Neuronal stem cell (in vitro differentiated cells): ENCODE measurements around the gene TNIP3.

Experiments used
- DNase-seq: peaks from one replicate; pipeline ENCODE4 v3.0.0-alpha.2; 2013; ENCODE audit warnings: low spot score
- H2AFZ ChIP-seq: one replicate; pipeline ENCODE4 v1.6.1; 2013; ENCODE audit warnings: mild to moderate bottlenecking, low read length, inconsistent platforms
- H2AK5ac ChIP-seq: 2 replicates; pipeline ENCODE4 v1.6.1; 2013; ENCODE audit warnings: low read depth, mild to moderate bottlenecking, inconsistent platforms, low read length, moderate library complexity, mixed read lengths
- H2BK120ac ChIP-seq: 2 replicates; pipeline ENCODE4 v1.6.1; 2013; ENCODE audit warnings: low read depth, mild to moderate bottlenecking, inconsistent platforms, low read length, moderate library complexity, mixed read lengths
- H2BK12ac ChIP-seq: one replicate; pipeline ENCODE4 v1.6.1; 2013; ENCODE audit warnings: low read length, inconsistent platforms
- H2BK15ac ChIP-seq: 2 replicates; pipeline ENCODE4 v1.6.1; 2013; ENCODE audit warnings: mild to moderate bottlenecking, low read length, inconsistent platforms, mixed read lengths
- H2BK5ac ChIP-seq: one replicate; pipeline ENCODE4 v1.6.1; 2013; ENCODE audit warnings: inconsistent platforms, mild to moderate bottlenecking, low read length, moderate library complexity
- H3K14ac ChIP-seq: one replicate; pipeline ENCODE4 v1.6.1; 2013; ENCODE audit warnings: low read length, inconsistent platforms
- H3K18ac ChIP-seq: 2 replicates; pipeline ENCODE4 v1.6.1; 2013; ENCODE audit warnings: low read length, inconsistent platforms
- H3K23ac ChIP-seq: 2 replicates; pipeline ENCODE4 v1.6.1; 2013; ENCODE audit warnings: low read depth, mild to moderate bottlenecking, mixed read lengths, low read length, inconsistent platforms; ENCODE audit not compliant: poor library complexity
- H3K27ac ChIP-seq: replicated peaks from 3 replicates; pipeline ENCODE4 v1.5.1; 2013; ENCODE audit warnings: low read length, inconsistent platforms
- H3K27me3 ChIP-seq, 3 experiments: 2 replicates each; pipeline ENCODE4 v1.6.1; 2013; ENCODE audit warnings: low read length in 3 of 3, mild to moderate bottlenecking in 2 of 3, inconsistent platforms in 1 of 3, low read depth in 1 of 3, mixed read lengths in 1 of 3, moderate library complexity in 1 of 3; ENCODE audit not compliant: control insufficient read depth in 3 of 3, insufficient read depth in 3 of 3
- H3K36me3 ChIP-seq, 2 donors: replicated peaks in 1 of 2; 2 replicates each; pipeline ENCODE4 v1.6.1; 2013; ENCODE audit warnings: low read length in 2 of 2; ENCODE audit not compliant: control insufficient read depth in 2 of 2, insufficient read depth in 2 of 2
- H3K4ac ChIP-seq: 2 replicates; pipeline ENCODE4 v1.6.1; 2013; ENCODE audit warnings: inconsistent platforms, mild to moderate bottlenecking, low read length, moderate library complexity
- H3K4me1 ChIP-seq, 2 donors: 1 replicate in 1 of 2; 2 replicates in 1 of 2; pipeline ENCODE4 v1.6.1; 2013; ENCODE audit warnings: low read length in 2 of 2, low read depth in 1 of 2; ENCODE audit not compliant: control insufficient read depth in 2 of 2, insufficient read depth in 1 of 2
- H3K4me2 ChIP-seq: one replicate; pipeline ENCODE4 v1.6.1; 2013; ENCODE audit warnings: mild to moderate bottlenecking, low read length, inconsistent platforms; ENCODE audit not compliant: insufficient read depth, poor library complexity, severe bottlenecking
- H3K4me3 ChIP-seq, 2 donors: 2 replicates each; pipeline ENCODE4 v1.5.1; 2013; ENCODE audit warnings: low read length in 2 of 2, mild to moderate bottlenecking in 2 of 2, inconsistent platforms in 1 of 2, moderate library complexity in 1 of 2
- H3K79me1 ChIP-seq: one replicate; pipeline ENCODE4 v1.6.1; 2013; ENCODE audit warnings: low read depth, mild to moderate bottlenecking, inconsistent platforms, low read length, moderate library complexity
- H3K9ac ChIP-seq: one replicate; pipeline ENCODE4 v1.6.1; 2013; ENCODE audit warnings: mild to moderate bottlenecking, low read depth, low read length, inconsistent platforms; ENCODE audit not compliant: poor library complexity
- H3K9me3 ChIP-seq, 2 donors: replicated peaks in 1 of 2; 2 replicates each; pipeline versions ENCODE3 to v1.6.1; 2013; ENCODE audit warnings: low read length in 2 of 2, mild to moderate bottlenecking in 2 of 2, inconsistent platforms in 1 of 2, low read depth in 1 of 2, mixed read lengths in 1 of 2, moderate library complexity in 1 of 2; ENCODE audit not compliant: control insufficient read depth in 2 of 2, insufficient read depth in 1 of 2
- H4K8ac ChIP-seq: one replicate; pipeline ENCODE4 v1.6.1; 2013; ENCODE audit warnings: low read depth, mild to moderate bottlenecking, inconsistent platforms, low read length, moderate library complexity
- H4K91ac ChIP-seq: one replicate; pipeline ENCODE4 v1.6.1; 2013; ENCODE audit warnings: low read length, low read depth, mild to moderate bottlenecking, inconsistent platforms; ENCODE audit not compliant: poor library complexity
- WGBS, 2 donors: extraction: QIAGEN DNeasy Blood & Tissue Kit; methylation state at CpG; one replicate each; pipeline ENCODE4 v1.1.7; 2013; ENCODE audit warnings: missing lambda C conversion rate in 2 of 2, mixed read lengths in 1 of 2; ENCODE audit not compliant: insufficient read length in 2 of 2, insufficient replicate concordance in 1 of 2; ENCODE audit errors: extremely low coverage in 2 of 2; 5-methylcytosine and 5-hydroxymethylcytosine counted together

TNIP3 gene

DNA sequence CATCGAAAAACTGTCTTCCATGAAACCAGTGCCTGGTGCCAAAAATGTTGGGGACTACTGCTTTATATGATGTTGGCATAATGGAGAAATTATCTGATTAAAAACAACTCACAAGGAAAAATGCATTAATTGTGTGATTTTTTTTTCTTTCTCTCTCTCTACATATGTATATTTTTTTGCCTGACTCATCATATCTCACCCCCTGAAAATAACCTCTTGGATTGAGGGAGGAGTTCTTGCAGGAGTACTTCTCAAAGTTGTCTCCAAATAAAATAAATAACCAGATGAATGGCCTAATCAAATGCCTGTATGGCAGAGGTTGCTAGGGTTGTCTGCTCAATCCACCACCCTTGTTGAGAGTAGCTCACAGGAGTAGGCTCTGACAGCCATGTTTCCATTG is 19.9 kb upstream of the TNIP3 start:
- Histone ChIP-seq H3K18ac (no peak overlapping the region), H3K14ac (no peak overlapping the region), H4K91ac (no peak overlapping the region), H3K4me3 (no peak overlapping the region), H3K27ac (no peak overlapping the region), H2AK5ac (no peak overlapping the region), H3K9me3 (no peaks in the 10 kb centered on the region), H2BK12ac (no peak overlapping the region), H3K27me3 (peaks cover 0 to under 1% (median 0%) of the 10 kb centered on the region in 3 experiments), H3K4ac (no peak overlapping the region), H2BK120ac (no peak overlapping the region), H2BK15ac (no peak overlapping the region), H3K36me3 (no peaks in the 10 kb centered on the region), H2AFZ (no peak overlapping the region), H3K79me1 (no peaks in the 10 kb centered on the region), H3K9ac (no peak overlapping the region), H3K4me2 (no peak overlapping the region), H3K23ac (no peak overlapping the region), H4K8ac (no peak overlapping the region), H2BK5ac (no peak overlapping the region), H3K4me1 (no peaks in the 10 kb centered on the region)
- no peak for DNase-seq
- WGBS, 2 donors, result no CpG with 5 or more reads among the region's 1 CpG

DNA sequence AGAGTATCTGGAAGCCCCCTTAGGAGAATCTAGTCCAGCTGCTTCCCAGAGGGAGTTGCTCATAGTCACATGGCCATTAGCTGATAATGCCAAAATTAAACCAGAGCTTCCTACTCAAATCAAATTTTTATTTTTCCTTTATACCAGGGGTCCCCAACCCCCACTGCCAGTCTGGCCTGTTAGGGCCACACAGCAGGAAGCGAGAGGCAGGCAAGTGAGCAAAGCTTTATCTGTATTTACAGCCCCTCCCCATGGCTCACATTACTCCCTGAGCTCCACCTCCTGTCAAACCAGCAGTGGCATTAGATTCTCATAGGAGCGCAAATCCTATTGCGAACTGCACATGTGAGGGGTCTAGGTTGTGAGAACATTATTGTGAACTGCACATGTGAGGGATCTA is 19.2 kb upstream of the TNIP3 start:
- Histone ChIP-seq H2AFZ (no peak overlapping the region), H3K23ac (no peak overlapping the region), H3K27ac (no peak overlapping the region), H2AK5ac (no peak overlapping the region), H3K4me2 (no peak overlapping the region), H4K91ac (no peak overlapping the region), H3K9me3 (no peaks in the 10 kb centered on the region), H2BK120ac (no peak overlapping the region), H3K4me3 (no peak overlapping the region), H3K4ac (no peak overlapping the region), H2BK5ac (no peak overlapping the region), H3K18ac (no peak overlapping the region), H2BK15ac (no peak overlapping the region), H3K14ac (no peak overlapping the region), H2BK12ac (no peak overlapping the region), H3K4me1 (no peaks in the 10 kb centered on the region), H4K8ac (no peak overlapping the region), H3K9ac (no peak overlapping the region), H3K27me3 (peaks cover 0 to 3% (median 0%) of the 10 kb centered on the region in 3 experiments), H3K36me3 (no peaks in the 10 kb centered on the region), H3K79me1 (no peaks in the 10 kb centered on the region)
- WGBS, 2 donors, result no CpG with 5 or more reads among the region's 3 CpGs
- no peak for DNase-seq

GRCh38 chr4:121182296-121182695 is 18.2 kb upstream of the TNIP3 start:
- Histone ChIP-seq H3K4ac (no peak overlapping the region), H2BK15ac (no peak overlapping the region), H4K91ac (no peak overlapping the region), H3K4me3 (no peak overlapping the region), H3K27ac (no peak overlapping the region), H3K18ac (no peak overlapping the region), H3K79me1 (no peaks in the 10 kb centered on the region), H3K14ac (no peak overlapping the region), H2AK5ac (no peak overlapping the region), H3K4me2 (no peak overlapping the region), H3K4me1 (no peaks in the 10 kb centered on the region), H2BK120ac (no peak overlapping the region), H3K36me3 (no peaks in the 10 kb centered on the region), H3K27me3 (peaks cover 0 to 3% (median 0%) of the 10 kb centered on the region in 3 experiments), H2BK12ac (no peak overlapping the region), H4K8ac (no peak overlapping the region), H3K9me3 (no peaks in the 10 kb centered on the region), H2AFZ (no peak overlapping the region), H3K9ac (no peak overlapping the region), H3K23ac (no peak overlapping the region), H2BK5ac (no peak overlapping the region)
- DNase-seq, result no peak
- WGBS, 2 donors, result no CpG with 5 or more reads among the region's 3 CpGs

DNA sequence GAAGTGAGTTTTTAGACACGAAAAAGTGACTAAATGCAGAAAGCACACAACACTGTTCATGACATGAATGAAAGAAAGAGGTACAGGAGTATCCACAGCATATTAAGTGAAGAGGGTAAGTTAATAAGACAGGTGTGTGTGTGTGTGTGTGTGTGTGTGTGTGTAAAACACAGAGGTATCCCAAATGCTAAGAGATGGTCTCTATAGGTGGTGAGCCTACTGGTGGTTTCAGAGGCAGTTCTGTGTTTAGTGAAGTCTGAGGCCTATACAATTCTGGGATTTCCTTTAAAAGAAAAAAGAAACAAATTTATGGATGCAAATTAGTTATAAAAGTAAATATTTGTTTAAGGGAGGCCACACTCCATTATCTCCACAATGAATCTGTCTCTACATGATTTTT is 17.4 kb upstream of the TNIP3 start:
- no peak overlapping the region for H2AFZ ChIP-seq
- no peak overlapping the region for H2BK120ac ChIP-seq
- no peak overlapping the region for H3K4ac ChIP-seq
- no peak for DNase-seq
- H3K79me1 ChIP-seq, result no peaks in the 10 kb centered on the region
- H3K4me3 ChIP-seq, result no peak overlapping the region
- H3K14ac ChIP-seq, result no peak overlapping the region
- WGBS, 2 donors, result no CpG with 5 or more reads among the region's 1 CpG
- H3K36me3 ChIP-seq, result no peaks in the 10 kb centered on the region
- H3K4me1 ChIP-seq, result no peaks in the 10 kb centered on the region
- no peak overlapping the region for H4K91ac ChIP-seq
- no peak overlapping the region for H3K27ac ChIP-seq
- peaks cover 0 to 3% (median 0%) of the 10 kb centered on the region in 3 experiments for H3K27me3 ChIP-seq
- no peak overlapping the region for H2AK5ac ChIP-seq
- no peak overlapping the region for H2BK12ac ChIP-seq
- no peak overlapping the region for H4K8ac ChIP-seq
- no peak overlapping the region for H3K9ac ChIP-seq
- no peak overlapping the region for H2BK5ac ChIP-seq
- H3K4me2 ChIP-seq, result no peak overlapping the region
- H3K23ac ChIP-seq, result no peak overlapping the region
- H3K9me3 ChIP-seq, result no peaks in the 10 kb centered on the region
- H3K18ac ChIP-seq, result no peak overlapping the region
- no peak overlapping the region for H2BK15ac ChIP-seq
